ENCODE results near the gene STK39.

The STK39 gene

GRCh38 chr2:167992278-167992677, 255.1 kb downstream of the STK39 start:
- no peak for DNase-seq (ENCODE audit: low spot score)

- DNase-seq (ENCODE audit: low spot score): no peak
Observed at GRCh38 chr2:167990062-167990461, 257.3 kb downstream of the STK39 start.

- no peak for DNase-seq (ENCODE audit: low spot score)
Observed at GRCh38 chr2:167988296-167988695, 259.1 kb downstream of the STK39 start.

GRCh38 chr2:167987558-167987957, 259.8 kb downstream of the STK39 start:
- DNase-seq (ENCODE audit: low spot score): no peak

- no peak for DNase-seq (ENCODE audit: low spot score)
Observed at GRCh38 chr2:167987026-167987425, 260.4 kb downstream of the STK39 start.

- DNase-seq (ENCODE audit: low spot score): peak; percentile 9
Observed at GRCh38 chr2:167986223-167986622, 261.2 kb downstream of the STK39 start.

- no peak for DNase-seq (ENCODE audit: low spot score)
Observed at GRCh38 chr2:167981945-167982344, 265.4 kb downstream of the STK39 start.

GRCh38 chr2:167980439-167980838, 267.0 kb downstream of the STK39 start:
- no peak for DNase-seq (ENCODE audit: low spot score)

GRCh38 chr2:167972746-167973145, 274.6 kb downstream of the STK39 start:
- no peak for DNase-seq (ENCODE audit: low spot score)

- DNase-seq (ENCODE audit: low spot score): no peak
Observed at GRCh38 chr2:167972020-167972419, 275.4 kb downstream of the STK39 start.

GRCh38 chr2:167966937-167967913, 280.2 kb downstream of the STK39 start:
- no peak for DNase-seq (ENCODE audit: low spot score)

GRCh38 chr2:167965907-167966761, 281.3 kb downstream of the STK39 start:
- DNase-seq (ENCODE audit: low spot score): no peak

- no peak for DNase-seq (ENCODE audit: low spot score)
Observed at GRCh38 chr2:167964650-167965413, 282.6 kb downstream of the STK39 start.

- DNase-seq (ENCODE audit: low spot score): no peak
Observed at GRCh38 chr2:167963899-167964649, 283.3 kb downstream of the STK39 start.

GRCh38 chr2:167962436-167963226, 284.8 kb downstream of the STK39 start:
- DNase-seq (ENCODE audit: low spot score): no peak

- DNase-seq (ENCODE audit: low spot score): no peak
Observed at GRCh38 chr2:167961536-167962048, 285.8 kb downstream of the STK39 start.

- DNase-seq (ENCODE audit: low spot score): no peak
Observed at GRCh38 chr2:167960089-167960747, 287.2 kb downstream of the STK39 start.

- no peak for DNase-seq (ENCODE audit: low spot score)
Observed at GRCh38 chr2:167957662-167958061, 289.7 kb downstream of the STK39 start.

GRCh38 chr2:167955264-167955906, 292.0 kb downstream of the STK39 start:
- no peak for DNase-seq (ENCODE audit: low spot score)
